Measurements from ENCODE around the gene FEN1. TPM values are rescaled to one million over a fixed set of nuclear protein-coding genes. Genes with fewer than 3 reads are reported as not detected.

The FEN1 gene
- total RNA-seq, 2 experiments from 2014 or later, result 109 to 114 TPM

GRCh38 chr11:61765550-61766253 is 27.0 kb upstream of the FEN1 start:
- H3K36me3 Mint-ChIP-seq (ENCODE audit: low read depth), result no peaks in the 10 kb centered on the region
- no peak overlapping the region for H3K4me3 Mint-ChIP-seq
- H3K27ac Mint-ChIP-seq, result no peak overlapping the region
- intact Hi-C loops (cut with micrococcal nuclease), result no loop called here
- TF ChIP-seq, protein P1, sequence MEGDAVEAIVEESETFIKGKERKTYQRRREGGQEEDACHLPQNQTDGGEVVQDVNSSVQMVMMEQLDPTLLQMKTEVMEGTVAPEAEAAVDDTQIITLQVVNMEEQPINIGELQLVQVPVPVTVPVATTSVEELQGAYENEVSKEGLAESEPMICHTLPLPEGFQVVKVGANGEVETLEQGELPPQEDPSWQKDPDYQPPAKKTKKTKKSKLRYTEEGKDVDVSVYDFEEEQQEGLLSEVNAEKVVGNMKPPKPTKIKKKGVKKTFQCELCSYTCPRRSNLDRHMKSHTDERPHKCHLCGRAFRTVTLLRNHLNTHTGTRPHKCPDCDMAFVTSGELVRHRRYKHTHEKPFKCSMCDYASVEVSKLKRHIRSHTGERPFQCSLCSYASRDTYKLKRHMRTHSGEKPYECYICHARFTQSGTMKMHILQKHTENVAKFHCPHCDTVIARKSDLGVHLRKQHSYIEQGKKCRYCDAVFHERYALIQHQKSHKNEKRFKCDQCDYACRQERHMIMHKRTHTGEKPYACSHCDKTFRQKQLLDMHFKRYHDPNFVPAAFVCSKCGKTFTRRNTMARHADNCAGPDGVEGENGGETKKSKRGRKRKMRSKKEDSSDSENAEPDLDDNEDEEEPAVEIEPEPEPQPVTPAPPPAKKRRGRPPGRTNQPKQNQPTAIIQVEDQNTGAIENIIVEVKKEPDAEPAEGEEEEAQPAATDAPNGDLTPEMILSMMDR (IDR thresholded peaks at IDR 0.05), result no peak
- ATAC-seq (no peak), DNase-seq (no peak)
- POLR2A ChIA-PET, result no interaction called here
- H3K27me3 Mint-ChIP-seq, result no peaks in the 10 kb centered on the region
- no peaks in the 10 kb centered on the region for H3K4me1 Mint-ChIP-seq (ENCODE audit: low read depth)
- CTCF ChIA-PET, result interaction anchor here (1.2 kb wide), 1 partner anchor 11 kb away, joined by 3 read pairs; no protein-coding TSS in a partner anchor
- H3K9me3 Mint-ChIP-seq, result no peaks in the 10 kb centered on the region

DNA sequence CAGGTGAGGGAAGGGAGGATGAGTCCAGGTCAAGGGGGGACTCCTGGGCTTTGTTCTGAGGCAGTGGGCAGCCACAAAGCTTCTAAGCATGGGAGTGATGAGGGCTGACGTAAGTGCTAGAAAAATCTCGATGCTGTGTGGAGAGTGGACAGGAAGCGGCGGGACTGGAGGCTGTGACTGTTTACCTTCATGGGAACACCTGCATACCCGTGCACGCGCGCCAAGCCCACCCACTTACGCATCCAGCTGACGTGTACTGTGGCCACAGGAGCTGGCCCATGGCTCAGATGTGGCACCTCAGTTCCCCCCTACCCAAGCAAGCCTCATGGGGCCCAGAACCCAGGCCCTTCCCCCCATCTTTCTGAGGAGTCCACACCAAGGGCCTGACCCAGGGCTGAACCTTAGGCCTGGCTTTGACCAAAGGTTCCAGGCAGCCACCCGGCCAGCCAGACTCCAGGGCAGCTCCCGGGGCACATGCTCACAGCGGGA is 26.3 kb upstream of the FEN1 start:
- Mint-ChIP-seq H3K27me3 (no peaks in the 10 kb centered on the region), H3K4me3 (no peak overlapping the region), H3K9me3 (no peaks in the 10 kb centered on the region), H3K36me3 (ENCODE audit: low read depth) (no peaks in the 10 kb centered on the region), H3K4me1 (ENCODE audit: low read depth) (no peaks in the 10 kb centered on the region), H3K27ac (no peak overlapping the region)
- ATAC-seq, result no peak
- TF ChIP-seq, protein P1 (IDR thresholded peaks at IDR 0.05), result no peak
- CTCF ChIA-PET, result interaction anchor here (1.1 to 1.5 kb wide), 2 partner anchors 8 to 13 kb away, joined by 3 read pairs; no protein-coding TSS in a partner anchor
- POLR2A ChIA-PET, result no interaction called here
- no peak for DNase-seq
- intact Hi-C loops (cut with micrococcal nuclease), result no loop called here

GRCh38 chr11:61768376-61769076 is 24.2 kb upstream of the FEN1 start:
- Mint-ChIP-seq H3K4me1 (ENCODE audit: low read depth) (no peaks in the 10 kb centered on the region), H3K36me3 (ENCODE audit: low read depth) (no peaks in the 10 kb centered on the region), H3K27me3 (no peaks in the 10 kb centered on the region), H3K27ac (no peak overlapping the region), H3K9me3 (no peaks in the 10 kb centered on the region), H3K4me3 (no peak overlapping the region)
- TF ChIP-seq, protein P1 (IDR thresholded peaks at IDR 0.05), result no peak
- POLR2A ChIA-PET, result interaction anchor here (0.8 kb wide), 1 partner anchor 11 kb away, joined by 3 read pairs; no protein-coding TSS in a partner anchor
- DNase-seq (no peak), ATAC-seq (no peak)
- CTCF ChIA-PET, result interaction anchor here (1.5 to 1.6 kb wide), 2 partner anchors 35 kb away, joined by 3 to 4 read pairs; no protein-coding TSS in a partner anchor
- intact Hi-C loops (cut with micrococcal nuclease), result no loop called here

DNA sequence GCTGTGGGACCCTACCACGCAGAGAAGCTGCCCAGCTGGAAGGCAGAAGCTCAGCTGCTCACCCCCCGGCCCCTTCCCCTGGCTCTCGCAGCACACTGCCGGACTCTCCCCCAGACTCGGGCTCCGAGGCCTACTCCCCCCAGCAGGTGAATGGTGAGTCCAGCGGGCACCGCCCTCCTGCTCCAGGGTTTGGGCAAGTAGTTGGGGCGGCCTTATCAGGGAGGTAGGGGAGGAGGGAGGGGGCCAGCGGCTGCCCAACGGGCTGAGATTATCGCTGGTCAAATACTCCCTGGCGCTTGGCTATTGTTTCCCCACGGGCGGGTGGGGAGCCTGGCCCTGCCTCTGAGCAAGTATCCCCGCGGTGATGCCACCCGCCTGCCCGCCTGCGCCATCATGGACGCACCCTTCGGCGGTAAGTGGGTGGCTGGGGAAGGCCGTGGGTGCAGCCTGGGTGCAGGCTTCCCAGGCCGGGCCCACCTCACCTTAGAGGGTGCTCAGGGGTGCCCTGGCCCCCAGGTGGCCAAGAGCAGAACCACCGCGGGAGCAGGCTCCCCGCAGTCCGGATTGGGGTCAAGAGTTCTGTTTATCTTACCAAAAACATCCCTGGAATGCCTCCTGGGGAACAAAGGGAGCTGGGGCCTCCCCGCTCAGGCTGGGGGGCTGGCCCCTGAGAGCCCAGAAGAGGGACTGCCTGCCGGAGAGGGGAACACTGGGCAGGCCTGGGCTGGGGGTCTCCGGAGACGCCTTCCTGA is 23.4 kb upstream of the FEN1 start:
- ATAC-seq, result no peak

More for the DNA sequence above, 23.4 kb upstream of the FEN1 start:
- no peaks in the 10 kb centered on the region for H3K4me1 Mint-ChIP-seq (ENCODE audit: low read depth)
- no peak for DNase-seq
- no peak overlapping the region for H3K4me3 Mint-ChIP-seq
- ChIA-PET POLR2A (interaction anchor here (0.8 kb wide), 1 partner anchor 10 kb away, joined by 3 read pairs; no protein-coding TSS in a partner anchor), CTCF (interaction anchor here (0.6 to 1.5 kb wide), 2 partner anchors 23 to 36 kb away, joined by 3 read pairs; no protein-coding TSS in a partner anchor)
- intact Hi-C loops (cut with micrococcal nuclease), result no loop called here
- no peaks in the 10 kb centered on the region for H3K9me3 Mint-ChIP-seq
- no peaks in the 10 kb centered on the region for H3K36me3 Mint-ChIP-seq (ENCODE audit: low read depth)
- no peak overlapping the region for H3K27ac Mint-ChIP-seq
- H3K27me3 Mint-ChIP-seq, result no peaks in the 10 kb centered on the region
- TF ChIP-seq, protein P1 (IDR thresholded peaks at IDR 0.05), result no peak

Data from activated CD8-positive, alpha-beta T cell treated with anti-CD3 and anti-CD28 coated beads for 36 hours (primary cell).